Choroid plexus epithelial cell (primary cell): ENCODE data around the gene CLDN15.

ENCODE experiments used
- DNase-seq: peaks from one replicate; pipeline ENCODE4 v3.0.0-alpha.2; 2010; ENCODE audit warnings: low read depth
- H3K4me3 ChIP-seq: 2 replicates; pipeline ENCODE4 v1.5.1; 2011; ENCODE audit warnings: low read depth, mild to moderate bottlenecking, control low read depth, low read length, moderate library complexity
- CTCF ChIP-seq: conservative IDR thresholded peaks from 2 replicates; pipeline ENCODE4 v1.5.1; 2011; ENCODE audit warnings: low read depth, mild to moderate bottlenecking, control low read depth, inconsistent platforms, low read length, moderate library complexity

Gene CLDN15

GRCh38 chr7:101195884-101196283 is 41.7 kb downstream of the CLDN15 start:
- TF ChIP-seq CTCF = no peak
- no peak overlapping the region for H3K4me3 ChIP-seq
- no peak for DNase-seq

GRCh38 chr7:101189109-101189508 is 48.5 kb downstream of the CLDN15 start:
- no peak for DNase-seq
- H3K4me3 ChIP-seq = no peak overlapping the region
- no peak for TF ChIP-seq CTCF

- no peak for DNase-seq
- H3K4me3 ChIP-seq = no peak overlapping the region
- no peak for TF ChIP-seq CTCF
These were observed 50.7 kb downstream of the CLDN15 start for GRCh38 chr7:101186844-101187428.

- no peak overlapping the region for H3K4me3 ChIP-seq
- TF ChIP-seq CTCF = no peak
- DNase-seq = no peak
These were observed 51.4 kb downstream of the CLDN15 start for GRCh38 chr7:101186194-101186593.

- H3K4me3 ChIP-seq = no peak overlapping the region
- no peak for TF ChIP-seq CTCF
- DNase-seq = no peak
These were observed 52.3 kb downstream of the CLDN15 start for GRCh38 chr7:101185258-101185839.
